Measurements from ENCODE around the gene PTGES3L.
"Not testable (repeated sequence)": the region's sequence is repeated elsewhere in the genome, so short reads cannot be mapped to it uniquely, and the experiment has no call there.

The PTGES3L gene

DNA sequence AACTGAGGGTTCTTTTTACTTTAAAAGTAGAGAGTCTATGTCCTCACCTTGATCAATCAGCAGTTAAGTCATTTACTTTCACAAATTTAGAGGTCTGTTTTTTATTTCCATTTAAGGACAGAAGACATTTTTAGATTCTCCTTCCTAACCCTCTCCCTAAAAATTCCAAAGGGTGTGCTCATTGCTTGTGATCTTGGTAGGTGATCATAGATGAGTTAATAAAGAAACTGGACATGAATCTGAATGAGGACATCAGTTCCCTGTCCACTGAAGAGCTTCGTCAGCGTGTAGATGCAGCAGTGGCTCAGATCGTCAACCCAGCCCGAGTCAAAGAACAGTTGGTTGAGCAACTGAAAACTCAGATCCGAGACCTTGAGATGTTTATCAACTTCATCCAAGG, 9.3 kb upstream of the PTGES3L start:
- TF ChIP-seq, protein P1, sequence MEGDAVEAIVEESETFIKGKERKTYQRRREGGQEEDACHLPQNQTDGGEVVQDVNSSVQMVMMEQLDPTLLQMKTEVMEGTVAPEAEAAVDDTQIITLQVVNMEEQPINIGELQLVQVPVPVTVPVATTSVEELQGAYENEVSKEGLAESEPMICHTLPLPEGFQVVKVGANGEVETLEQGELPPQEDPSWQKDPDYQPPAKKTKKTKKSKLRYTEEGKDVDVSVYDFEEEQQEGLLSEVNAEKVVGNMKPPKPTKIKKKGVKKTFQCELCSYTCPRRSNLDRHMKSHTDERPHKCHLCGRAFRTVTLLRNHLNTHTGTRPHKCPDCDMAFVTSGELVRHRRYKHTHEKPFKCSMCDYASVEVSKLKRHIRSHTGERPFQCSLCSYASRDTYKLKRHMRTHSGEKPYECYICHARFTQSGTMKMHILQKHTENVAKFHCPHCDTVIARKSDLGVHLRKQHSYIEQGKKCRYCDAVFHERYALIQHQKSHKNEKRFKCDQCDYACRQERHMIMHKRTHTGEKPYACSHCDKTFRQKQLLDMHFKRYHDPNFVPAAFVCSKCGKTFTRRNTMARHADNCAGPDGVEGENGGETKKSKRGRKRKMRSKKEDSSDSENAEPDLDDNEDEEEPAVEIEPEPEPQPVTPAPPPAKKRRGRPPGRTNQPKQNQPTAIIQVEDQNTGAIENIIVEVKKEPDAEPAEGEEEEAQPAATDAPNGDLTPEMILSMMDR (IDR thresholded peaks at IDR 0.05; ENCODE audit: low read depth, low read length) = no peak
- DNase-seq (ENCODE audit: extremely low read depth, low read depth) = no peak

DNA sequence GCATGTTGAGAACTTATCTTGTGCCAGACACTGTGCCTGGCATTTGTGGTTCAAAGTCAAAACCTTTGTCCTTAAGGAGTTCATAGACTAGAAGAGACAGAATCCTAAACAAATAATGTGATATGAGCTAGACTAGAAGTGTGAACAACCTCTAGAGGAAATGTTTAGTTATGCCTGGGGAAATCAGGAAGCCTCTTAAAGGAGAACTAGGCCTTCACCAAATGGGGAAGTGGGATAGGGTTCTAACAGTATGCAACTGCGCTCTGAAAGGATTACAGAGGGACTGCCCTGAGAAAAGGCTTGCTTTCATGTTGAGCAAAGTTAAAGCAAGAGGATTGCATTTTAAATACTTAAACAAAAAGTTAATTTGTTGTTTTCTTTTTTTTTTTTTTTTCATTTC, 5.3 kb upstream of the PTGES3L start:
- TF ChIP-seq, protein P1 (IDR thresholded peaks at IDR 0.05; ENCODE audit: low read depth, low read length) = no peak
- no peak for DNase-seq (ENCODE audit: extremely low read depth, low read depth)

DNA sequence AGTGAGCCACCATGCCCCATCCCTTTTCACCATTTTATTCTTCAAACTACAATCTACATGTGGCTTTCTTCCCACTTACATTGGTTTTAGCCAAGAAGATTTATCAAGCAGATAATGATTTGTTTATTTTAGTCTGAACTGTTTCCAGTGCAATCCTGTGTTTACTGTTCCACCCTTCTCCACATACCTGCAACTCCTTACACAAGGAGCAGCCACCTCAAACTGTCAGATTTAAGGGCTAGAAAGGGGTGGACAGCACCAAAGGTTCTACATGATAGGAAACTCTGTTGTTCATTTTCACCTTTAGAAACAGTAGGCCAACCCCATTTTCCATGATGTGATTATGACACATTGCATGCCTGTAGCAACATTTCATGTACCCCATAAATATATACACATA, 2.4 kb upstream of the PTGES3L start:
- TF ChIP-seq, protein P1 (IDR thresholded peaks at IDR 0.05; ENCODE audit: low read depth, low read length) = no peak
- no peak for DNase-seq (ENCODE audit: extremely low read depth, low read depth)

DNA sequence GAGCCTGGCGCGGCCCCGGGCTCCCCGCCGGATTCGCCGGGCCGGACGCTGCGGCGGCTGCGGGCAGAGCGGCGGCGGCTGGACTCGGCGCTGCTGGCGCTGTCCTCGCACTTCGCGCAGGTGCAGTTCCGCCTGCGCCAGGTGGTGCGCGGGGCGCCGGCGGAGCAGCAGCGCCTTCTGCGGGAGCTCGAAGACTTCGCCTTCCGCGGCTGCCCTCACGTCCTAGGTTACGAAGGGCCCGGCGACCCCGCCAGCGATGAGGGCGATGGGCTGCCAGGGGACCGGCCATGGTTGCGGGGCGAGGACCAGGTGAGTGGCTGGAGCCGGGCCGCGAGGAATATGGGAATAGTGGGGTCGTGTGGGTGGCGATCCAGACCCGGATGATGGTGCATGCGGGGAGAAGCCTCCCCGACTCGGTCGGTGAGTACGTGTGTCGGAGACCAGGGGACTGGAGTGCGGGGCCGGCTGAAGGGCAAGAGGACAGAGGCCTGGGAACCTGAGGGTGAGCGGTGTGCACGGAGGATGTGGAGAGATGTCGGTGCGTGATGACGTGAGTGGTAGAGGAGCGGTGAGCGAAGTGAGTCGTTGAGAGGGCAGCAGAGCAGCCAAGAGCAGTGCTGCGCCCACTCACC, 1.0 kb upstream of the PTGES3L start:
- DNase-seq (ENCODE audit: extremely low read depth, low read depth) = no peak
- TF ChIP-seq, protein P1 (IDR thresholded peaks at IDR 0.05; ENCODE audit: low read depth, low read length) = no peak; the same call in 1 of the 2 replicates

DNA sequence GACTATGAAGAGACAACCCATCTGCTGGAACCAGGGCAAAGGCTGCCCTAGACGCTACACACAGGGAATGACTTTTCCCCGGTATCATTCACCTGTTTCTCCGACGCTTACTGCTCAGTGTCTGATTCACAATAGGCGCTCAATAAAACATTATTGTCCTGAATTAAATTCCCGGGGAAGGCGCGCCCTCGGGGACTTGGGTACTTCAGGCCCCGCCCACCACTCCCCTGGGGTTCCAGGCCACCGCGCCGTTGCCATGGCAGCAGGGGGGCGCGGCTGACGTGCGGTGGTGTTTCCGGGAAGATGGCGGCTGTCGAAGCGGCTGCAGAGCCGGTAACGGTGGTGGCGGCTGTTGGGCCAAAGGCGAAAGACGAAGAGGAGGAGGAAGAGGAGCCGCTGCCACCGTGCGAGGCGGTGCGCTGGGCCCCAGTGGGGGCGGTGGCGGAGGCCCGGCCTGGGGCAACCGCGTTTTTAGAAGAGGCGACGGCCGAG, 440 bp upstream of the PTGES3L start, which contains the start of gene RUNDC1:
Gene RUNDC1 (plus strand): TSS at position 292 of the 492 bp plus-strand sequence. CDS start 12 bp downstream, at position 304.
- TF ChIP-seq, protein P1 (IDR thresholded peaks at IDR 0.05; ENCODE audit: low read depth, low read length) = no peak
- DNase-seq (ENCODE audit: extremely low read depth, low read depth) = peak; percentile 32

DNA sequence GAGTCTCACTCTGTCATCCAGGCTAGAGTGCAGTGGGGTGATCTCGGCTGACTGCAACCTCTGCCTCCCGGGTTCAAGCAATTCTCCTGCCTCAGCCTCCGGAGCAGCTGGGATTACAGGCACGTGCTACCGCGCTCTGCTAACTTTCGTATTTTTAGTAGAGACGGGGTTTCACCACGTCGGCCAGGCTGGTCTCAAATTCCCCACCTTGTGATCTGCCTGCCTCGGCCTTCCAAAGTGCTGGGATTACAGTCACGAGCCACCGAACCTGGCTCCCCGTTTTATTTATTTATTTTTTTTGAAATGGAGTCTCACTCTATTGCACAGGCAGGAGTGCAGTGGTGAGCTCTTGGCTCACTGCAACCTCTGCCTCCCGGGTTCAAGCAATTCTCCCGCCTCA, 4.2 kb downstream of the PTGES3L start:
- DNase-seq (ENCODE audit: extremely low read depth, low read depth) = not testable (repeated sequence)

DNA sequence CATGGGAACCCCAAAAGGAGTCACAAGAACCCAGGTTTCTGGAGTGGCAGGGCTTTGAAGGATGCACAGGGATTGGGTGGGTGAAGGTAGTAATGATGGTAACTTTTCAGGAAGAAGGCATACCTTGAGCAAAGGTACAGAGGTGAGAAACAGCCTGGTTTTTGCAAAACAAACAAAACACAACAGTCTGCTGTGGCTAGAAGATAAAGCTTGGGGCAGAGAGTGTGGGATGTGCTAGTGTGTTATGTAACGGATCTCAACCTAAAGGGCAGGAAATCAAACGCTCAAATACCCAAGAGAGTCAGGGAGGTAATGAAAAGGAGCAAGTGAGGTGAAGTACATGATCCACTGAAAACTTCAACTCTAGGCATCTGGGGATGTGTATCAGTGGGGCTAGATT, 4.6 kb downstream of the PTGES3L start:
- no peak for DNase-seq (ENCODE audit: extremely low read depth, low read depth)
- TF ChIP-seq, protein P1 (IDR thresholded peaks at IDR 0.05; ENCODE audit: low read depth, low read length) = no peak

DNA sequence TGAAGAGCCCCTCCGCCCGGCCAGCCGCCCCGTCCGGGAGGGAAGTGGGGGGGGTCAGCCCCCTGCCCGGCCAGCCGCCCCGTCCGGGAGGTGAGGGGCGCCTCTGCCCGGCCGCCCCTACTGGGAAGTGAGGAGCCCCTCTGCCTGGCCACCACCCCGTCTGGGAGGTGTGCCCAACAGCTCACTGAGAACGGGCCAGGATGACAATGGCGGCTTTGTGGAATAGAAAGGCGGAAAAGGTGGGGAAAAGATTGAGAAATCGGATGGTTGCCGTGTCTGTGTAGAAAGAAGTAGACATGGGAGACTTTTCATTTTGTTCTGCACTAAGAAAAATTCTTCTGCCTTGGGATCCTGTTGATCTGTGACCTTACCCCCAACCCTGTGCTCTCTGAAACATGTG, 6.6 kb downstream of the PTGES3L start:
- not testable (repeated sequence) for DNase-seq (ENCODE audit: extremely low read depth, low read depth)
